NCI-H345 treated with DMSO at 0.1 percent for 48 hours (cell line): ENCODE measurements around the gene BOC.

Source experiments
- DNase-seq: peaks from one replicate; lab custom pipeline; 2025; ENCODE audit not compliant: unreplicated experiment; lab: John Stamatoyannopoulos, UW

BOC gene

GRCh38 chr3:113249111-113249510, 37.8 kb downstream of the BOC start:
- no peak for DNase-seq

DNA sequence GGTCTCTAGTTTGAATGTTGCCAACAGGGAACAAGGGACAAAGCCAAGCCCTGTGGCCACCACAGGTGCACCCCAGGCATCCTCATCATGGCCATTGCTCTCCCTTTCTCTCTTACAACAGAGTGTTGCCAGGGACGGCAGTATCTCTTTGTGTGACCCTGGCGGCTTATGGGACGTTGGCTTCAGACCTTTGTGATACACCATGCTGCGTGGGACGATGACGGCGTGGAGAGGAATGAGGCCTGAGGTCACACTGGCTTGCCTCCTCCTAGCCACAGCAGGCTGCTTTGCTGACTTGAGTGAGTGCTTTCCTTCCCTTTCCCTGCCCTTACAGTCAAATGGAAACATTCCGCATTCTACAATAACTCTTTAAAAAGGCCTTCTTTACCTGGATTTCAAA, 38.2 kb downstream of the BOC start:
- no peak for DNase-seq

- no peak for DNase-seq
Observed at GRCh38 chr3:113250566-113250965, 39.2 kb downstream of the BOC start.

GRCh38 chr3:113251817-113252216, 40.5 kb downstream of the BOC start:
- no peak for DNase-seq

- DNase-seq, result no peak
Observed at GRCh38 chr3:113252553-113252952, 41.2 kb downstream of the BOC start.

DNA sequence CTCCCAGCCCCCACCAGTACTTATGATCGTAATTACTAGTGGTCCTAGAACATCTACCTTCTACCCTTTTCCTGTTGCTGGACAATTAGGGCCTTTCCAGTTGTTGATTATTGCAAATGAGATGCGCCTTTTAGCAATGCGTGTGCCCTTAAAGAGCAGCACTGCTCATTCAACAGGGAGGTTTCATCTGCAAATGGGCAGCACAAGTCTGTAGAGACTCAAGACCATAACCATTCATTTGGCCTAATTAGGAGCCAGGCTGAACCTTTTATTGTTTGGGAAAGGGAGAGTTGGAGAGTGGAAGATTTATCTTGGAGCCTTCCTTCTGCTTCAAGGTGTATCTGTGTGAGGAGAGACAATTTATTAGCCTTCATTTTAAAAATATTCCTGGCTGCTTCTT, 42.3 kb downstream of the BOC start:
- no peak for DNase-seq

- no peak for DNase-seq
Observed at GRCh38 chr3:113254171-113254947, 43.0 kb downstream of the BOC start.

DNA sequence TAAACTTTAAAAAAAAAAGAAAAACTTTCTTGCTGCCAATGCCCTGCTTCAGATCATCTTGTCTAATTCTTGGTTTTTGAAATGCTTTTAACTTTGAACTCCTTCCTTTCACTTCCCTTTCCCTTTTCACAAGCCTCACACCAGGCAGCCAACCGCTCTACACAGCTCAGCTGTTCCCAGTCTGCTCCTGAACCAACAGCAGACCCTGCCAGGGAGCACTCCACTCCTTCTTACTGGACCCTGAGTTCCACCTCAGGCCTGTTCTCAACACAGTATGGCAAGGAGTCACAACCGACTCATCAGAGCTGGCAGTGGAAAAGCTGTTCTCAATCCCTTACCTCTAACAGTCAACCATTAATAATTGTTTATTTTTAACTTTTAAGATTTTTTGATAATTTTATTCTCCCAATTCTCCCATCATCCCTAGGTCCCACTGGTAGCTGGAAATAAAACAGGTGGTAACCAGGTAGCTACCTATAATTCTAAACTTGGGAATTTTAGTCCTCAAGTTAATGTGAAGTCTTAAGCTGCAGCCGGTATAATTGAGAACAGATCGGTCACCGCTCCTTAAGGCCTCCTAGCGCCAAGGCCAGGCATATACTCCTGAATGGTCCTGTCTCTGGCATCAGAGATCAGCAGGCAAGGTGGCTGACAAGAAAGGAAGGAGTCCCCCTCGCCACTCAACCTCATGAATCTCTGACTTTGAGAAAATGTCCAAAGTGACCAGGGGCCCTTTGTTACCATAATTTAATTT, 43.9 kb downstream of the BOC start:
- DNase-seq, result no peak

DNA sequence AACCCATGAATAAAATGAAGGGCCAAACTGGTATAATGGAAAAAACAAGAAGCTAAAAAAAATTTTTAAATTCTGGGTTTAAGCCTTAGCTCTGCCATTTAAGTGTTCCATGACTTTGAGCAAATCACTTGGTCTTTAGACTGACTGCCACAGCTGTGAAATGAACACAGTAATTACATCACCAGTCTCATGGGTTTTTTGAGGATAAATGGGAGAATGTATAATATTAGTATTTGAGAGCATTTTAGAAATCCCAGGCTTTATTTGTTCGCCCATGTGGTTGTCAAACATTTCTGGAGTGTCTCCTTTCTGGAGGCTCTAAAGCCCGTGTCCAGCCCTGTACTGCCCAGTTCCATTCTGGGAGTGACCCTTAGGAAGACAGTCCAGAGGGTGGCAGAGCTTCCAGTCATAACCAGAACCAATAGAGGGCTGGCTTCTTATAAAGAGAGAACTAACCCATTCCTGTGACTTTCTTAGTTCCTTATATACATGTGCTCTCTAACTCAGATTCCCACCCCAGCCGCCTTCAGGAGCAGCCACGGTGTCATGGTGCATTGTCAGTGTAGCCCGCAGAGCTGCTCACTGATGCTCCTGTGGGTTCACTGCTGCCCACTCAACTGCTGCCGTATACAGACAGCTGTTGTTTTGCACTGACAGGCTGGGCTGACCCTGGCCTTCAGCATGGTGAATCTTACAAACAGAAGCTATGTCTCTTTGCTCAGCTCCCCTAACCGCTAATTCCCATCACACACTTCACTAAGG, 44.7 kb downstream of the BOC start:
- no peak for DNase-seq

DNA sequence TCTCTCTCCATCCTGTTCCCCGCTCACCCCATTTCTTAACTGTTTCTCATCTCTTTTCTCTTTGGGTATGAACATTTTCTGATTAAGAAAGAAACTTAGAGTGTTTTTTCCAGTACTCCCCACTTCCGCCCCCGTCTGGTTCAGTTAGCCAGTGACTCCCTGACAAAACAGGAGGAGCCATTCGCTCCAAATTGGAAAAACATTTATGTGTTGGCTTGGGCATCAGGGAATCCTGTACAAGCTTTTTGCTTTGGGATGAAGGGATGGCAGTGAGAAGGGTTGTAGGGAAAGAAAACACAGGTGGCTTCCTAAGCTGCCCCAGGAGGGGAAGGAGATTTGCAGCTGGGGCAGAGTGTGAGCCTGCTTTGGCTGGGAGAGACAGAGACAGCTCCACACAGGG, 47.0 kb downstream of the BOC start:
- DNase-seq, result no peak

GRCh38 chr3:113259196-113259595, 47.8 kb downstream of the BOC start:
- DNase-seq, result no peak

DNA sequence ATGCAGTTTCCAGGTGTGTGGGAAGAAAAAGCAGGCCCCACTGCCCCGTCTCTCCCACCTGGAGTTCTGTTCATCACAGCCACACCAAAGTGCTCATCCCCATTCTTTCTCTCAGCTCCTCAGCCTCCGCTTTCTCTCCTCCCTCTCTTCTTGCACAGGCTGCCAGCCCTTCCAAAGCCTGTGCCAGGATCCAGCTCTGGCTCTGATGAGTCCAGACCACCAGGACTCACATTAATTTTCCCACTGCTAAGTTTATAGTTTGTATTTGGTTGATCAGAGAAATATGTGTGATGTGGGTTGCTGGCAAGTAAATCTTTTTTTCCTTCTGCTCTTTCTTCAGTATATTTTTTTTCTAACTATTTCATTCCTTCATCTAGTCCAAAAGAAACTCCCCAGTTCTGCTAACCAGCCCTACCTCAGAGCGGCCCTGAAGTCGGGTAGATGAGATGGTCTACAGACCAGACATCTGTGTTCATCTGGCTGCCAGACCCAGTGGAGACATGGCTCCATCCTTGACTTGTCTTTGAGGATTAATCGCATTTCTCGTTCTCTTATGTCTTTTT, 49.8 kb downstream of the BOC start:
- DNase-seq, result no peak

GRCh38 chr3:113261626-113262303, 50.4 kb downstream of the BOC start:
- DNase-seq, result no peak

GRCh38 chr3:113262304-113262665, 50.9 kb downstream of the BOC start:
- no peak for DNase-seq

GRCh38 chr3:113263020-113263419, 51.7 kb downstream of the BOC start:
- DNase-seq, result no peak

- no peak for DNase-seq
Observed at GRCh38 chr3:113263778-113264177, 52.4 kb downstream of the BOC start.

GRCh38 chr3:113264283-113265131, 53.1 kb downstream of the BOC start:
- DNase-seq, result no peak

- no peak for DNase-seq
Observed at GRCh38 chr3:113265231-113265630, 53.9 kb downstream of the BOC start.

DNA sequence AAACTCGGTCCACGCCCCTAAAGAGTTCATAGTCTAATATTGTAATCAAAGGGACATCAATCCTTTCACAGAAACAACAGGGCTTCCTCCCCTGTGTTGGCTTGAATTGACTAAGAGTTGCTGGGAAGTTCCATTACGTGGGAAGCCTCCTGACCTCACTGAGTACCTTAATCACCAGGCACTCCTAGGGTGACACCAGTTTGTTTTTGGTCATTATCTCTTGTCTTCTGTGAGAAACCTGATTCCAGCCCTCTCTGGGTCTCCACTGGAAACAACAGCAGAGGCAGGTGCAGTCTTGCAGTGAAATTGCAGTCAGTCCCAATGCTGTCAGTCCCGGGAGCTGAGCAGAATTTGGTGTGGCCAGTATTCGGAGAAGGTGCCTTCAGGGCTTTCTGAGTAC, 55.4 kb downstream of the BOC start:
- peak; percentile 16 for DNase-seq

DNA sequence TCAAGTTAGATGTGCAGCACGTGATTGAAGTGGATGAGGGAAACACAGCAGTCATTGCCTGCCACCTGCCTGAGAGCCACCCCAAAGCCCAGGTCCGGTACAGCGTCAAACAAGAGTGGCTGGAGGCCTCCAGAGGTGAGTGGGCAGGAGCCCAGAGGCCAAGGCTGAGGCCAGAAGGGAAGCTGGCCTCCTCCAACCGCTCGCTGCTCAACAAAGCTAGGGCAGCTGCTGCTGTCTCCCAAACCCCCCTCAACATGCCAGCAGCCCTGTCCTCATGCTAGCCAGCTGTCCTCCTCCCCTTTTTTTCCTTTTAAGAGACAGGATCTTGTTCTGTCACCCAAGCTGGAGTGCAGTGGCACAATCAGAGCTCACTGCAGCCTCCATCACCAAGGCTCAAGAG, 57.0 kb downstream of the BOC start:
- no peak for DNase-seq
